Skin epidermis (tissue), 12 donors: ENCODE results near the gene TSPAN15.
"Not testable (repeated sequence)": the region's sequence is repeated elsewhere in the genome, so short reads cannot be mapped to it uniquely, and the experiment has no call there.

Experiments used
- H3K27ac ChIP-seq, 21 experiments: fragments of 200-600 bp; sonication (generic) in 11 of 21; one replicate each; pipeline ENCODE4 v1.5.0; 2020; ENCODE audit warnings: mild to moderate bottlenecking in 3 of 21, inconsistent platforms in 2 of 21, moderate library complexity in 2 of 21
- H3K4me3 ChIP-seq, 7 experiments: fragments of 200-600 bp; sonication (generic) in 2 of 7; one replicate each; pipeline ENCODE4 v1.5.0; 2020; ENCODE audit warnings: inconsistent platforms in 2 of 7, mild to moderate bottlenecking in 2 of 7, moderate library complexity in 1 of 7

TSPAN15 gene

DNA sequence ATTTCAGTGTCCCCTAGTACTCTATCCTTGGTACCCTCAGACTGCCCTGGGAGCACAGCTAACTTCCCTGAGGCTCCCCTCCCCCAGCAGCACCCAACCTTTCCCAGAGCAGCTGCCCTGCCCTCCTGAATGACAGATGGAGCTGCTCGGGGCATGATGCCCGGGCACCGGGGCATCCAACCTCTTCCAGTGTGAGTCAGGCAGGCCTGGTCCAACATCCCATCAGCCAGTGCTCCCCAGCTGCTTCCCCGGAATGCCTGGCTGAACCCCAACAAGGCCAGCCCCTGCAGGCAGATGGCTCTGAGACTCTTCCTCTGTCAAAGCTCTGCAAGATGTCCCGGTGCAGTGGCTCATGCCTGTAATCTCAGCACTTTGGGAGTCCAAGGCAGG lies 11.9 kb upstream of the TSPAN15 start:
- peak overlapping the region in 5 of 21 experiments; percentile 30 to 58 (median 37) for H3K27ac ChIP-seq
- no peak overlapping the region for H3K4me3 ChIP-seq

GRCh38 chr10:69439813-69440506 lies 11.3 kb upstream of the TSPAN15 start:
- no peak overlapping the region for H3K27ac ChIP-seq

GRCh38 chr10:69443354-69443753 lies 7.9 kb upstream of the TSPAN15 start:
- Histone ChIP-seq H3K27ac (no peak overlapping the region), H3K4me3 (no peak overlapping the region)

More at GRCh38 chr10:69439813-69440506, 11.3 kb upstream of the TSPAN15 start:
- H3K4me3 ChIP-seq, result no peak overlapping the region

DNA sequence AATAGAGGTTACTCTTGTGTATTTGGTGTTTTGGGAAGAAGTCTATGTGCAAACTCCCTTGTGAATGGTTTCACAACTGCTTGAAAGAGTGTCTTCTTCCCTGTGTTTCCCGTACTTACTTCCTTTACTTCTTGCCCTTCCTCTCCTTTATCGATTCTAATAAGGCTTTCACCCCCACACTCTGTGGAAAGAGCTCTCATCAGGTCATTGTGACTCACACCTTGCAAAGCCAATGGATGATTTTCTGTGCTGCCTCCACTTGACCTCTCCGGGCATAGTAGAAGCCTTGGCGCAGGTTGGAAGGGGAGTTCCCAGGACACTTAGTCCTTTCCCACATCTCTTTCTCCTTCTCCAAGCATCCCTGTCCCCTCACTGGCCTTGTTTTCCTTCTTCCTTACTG lies 6.2 kb upstream of the TSPAN15 start:
- H3K27ac ChIP-seq, result no peak overlapping the region
- H3K4me3 ChIP-seq, result no peak overlapping the region

- no peak overlapping the region for H3K27ac ChIP-seq
- no peak overlapping the region for H3K4me3 ChIP-seq
Observed at GRCh38 chr10:69446229-69446628, 5.0 kb upstream of the TSPAN15 start.

DNA sequence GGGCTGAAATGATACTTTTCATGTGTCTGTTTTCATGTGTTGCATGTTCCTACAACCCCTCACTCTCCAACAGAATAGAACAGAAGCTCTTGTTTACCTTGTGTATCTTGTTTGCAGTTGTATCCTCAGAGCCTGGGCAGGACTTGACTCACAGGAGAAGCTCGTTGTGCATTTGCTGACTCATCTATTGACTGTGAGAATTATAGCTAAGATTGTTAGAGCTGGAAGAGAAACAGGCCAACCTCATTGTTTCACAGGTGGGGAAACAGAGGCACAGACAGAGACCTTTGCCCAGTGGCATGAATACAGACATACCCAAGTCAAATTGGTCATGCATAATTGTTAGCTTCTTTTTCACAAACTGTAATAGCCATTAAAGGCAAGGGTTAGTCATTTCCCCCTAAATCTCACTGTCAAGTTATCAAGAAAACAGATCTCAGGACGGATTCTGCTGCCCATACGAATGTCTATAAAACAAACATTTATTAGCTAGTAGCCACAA lies 4.6 kb upstream of the TSPAN15 start:
- Histone ChIP-seq H3K27ac (no peak overlapping the region), H3K4me3 (no peak overlapping the region)

GRCh38 chr10:69449841-69450240 lies 1.4 kb upstream of the TSPAN15 start:
- Histone ChIP-seq H3K27ac (peak overlapping the region in 9 of 21 experiments; percentile 2 to 50 (median 23)), H3K4me3 (no peak overlapping the region)

- H3K27ac ChIP-seq, result peak overlapping the region in 7 of 21 experiments; percentile 4 to 48 (median 23)
- H3K4me3 ChIP-seq, result not testable (repeated sequence)
Observed at GRCh38 chr10:69450395-69450794, 870 bp upstream of the TSPAN15 start.

GRCh38 chr10:69451784-69452251 lies 553 bp downstream of the TSPAN15 start:
- Histone ChIP-seq H3K4me3 (peak overlapping the region; percentile 41 to 75 (median 55)), H3K27ac (peak overlapping the region in 15 of 21 experiments; percentile 2 to 78 (median 50))

GRCh38 chr10:69452676-69453415 lies 1.6 kb downstream of the TSPAN15 start:
- Histone ChIP-seq H3K27ac (no peak overlapping the region), H3K4me3 (peak overlapping the region in 1 of 7 experiments; percentile 62)

DNA sequence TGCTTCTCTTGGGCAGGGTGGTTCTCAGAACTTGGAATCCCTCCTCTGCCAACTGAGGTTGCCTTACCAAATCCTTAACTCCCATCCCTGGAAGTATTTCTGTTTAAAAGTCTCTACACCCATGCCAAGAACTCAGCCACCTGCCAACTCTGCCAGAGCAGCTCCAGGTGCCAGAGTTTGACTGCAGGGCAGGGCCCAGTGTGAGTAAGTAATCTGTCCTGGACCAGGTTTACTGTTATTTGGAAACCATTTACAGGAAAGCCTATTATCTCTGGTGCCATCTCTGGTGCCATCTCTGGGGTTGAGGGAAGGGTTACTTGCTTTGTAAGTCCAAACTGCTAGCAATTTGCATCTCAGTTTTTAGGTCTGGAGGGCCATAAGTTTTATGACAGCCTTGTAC lies 2.5 kb downstream of the TSPAN15 start:
- no peak overlapping the region for H3K27ac ChIP-seq
- no peak overlapping the region for H3K4me3 ChIP-seq

DNA sequence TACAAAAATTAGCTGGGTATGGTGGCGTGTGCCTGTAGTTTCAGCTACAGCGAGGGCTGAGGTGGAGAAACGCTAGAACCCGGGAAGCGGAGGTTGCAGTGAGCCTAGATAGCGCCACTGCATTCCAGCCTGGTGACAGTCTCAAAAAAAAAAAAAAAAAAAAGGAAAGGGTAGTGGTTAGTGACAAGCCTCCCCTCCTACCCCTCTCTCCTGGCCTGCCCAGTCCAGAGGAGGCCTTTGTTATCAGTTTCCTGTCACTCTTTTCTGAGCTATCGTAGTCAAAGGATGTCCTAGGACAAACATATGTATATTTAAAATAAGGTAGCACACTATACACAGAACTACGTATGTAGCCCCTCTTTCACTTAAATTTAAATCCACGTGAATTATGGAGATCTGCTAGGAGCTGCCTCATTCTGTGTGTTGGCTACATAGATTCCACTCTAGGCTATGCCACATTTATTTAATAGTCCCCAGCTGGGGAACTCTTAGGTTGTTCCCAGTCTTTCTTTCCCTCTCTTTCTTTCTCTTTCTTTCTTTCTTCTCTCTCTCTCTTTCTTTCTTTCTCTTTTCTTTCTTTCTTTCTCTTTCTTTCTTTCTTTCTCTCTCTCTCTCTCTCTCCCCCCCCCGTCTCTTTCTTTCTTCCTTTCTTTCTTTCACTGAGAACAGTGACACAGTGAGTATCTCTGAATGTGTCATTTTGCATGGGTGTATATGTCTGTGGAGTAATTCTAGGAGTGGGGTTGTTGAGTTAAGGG lies 3.9 kb downstream of the TSPAN15 start:
- no peak overlapping the region for H3K27ac ChIP-seq
- H3K4me3 ChIP-seq, result no peak overlapping the region

- H3K4me3 ChIP-seq, result no peak overlapping the region
- peak overlapping the region in 3 of 21 experiments; percentile 5 to 46 (median 37) for H3K27ac ChIP-seq
Observed at GRCh38 chr10:69456880-69457693, 5.8 kb downstream of the TSPAN15 start.

GRCh38 chr10:69457771-69458237 lies 6.5 kb downstream of the TSPAN15 start:
- peak overlapping the region in 7 of 21 experiments; percentile 5 to 66 (median 37) for H3K27ac ChIP-seq
- no peak overlapping the region for H3K4me3 ChIP-seq

DNA sequence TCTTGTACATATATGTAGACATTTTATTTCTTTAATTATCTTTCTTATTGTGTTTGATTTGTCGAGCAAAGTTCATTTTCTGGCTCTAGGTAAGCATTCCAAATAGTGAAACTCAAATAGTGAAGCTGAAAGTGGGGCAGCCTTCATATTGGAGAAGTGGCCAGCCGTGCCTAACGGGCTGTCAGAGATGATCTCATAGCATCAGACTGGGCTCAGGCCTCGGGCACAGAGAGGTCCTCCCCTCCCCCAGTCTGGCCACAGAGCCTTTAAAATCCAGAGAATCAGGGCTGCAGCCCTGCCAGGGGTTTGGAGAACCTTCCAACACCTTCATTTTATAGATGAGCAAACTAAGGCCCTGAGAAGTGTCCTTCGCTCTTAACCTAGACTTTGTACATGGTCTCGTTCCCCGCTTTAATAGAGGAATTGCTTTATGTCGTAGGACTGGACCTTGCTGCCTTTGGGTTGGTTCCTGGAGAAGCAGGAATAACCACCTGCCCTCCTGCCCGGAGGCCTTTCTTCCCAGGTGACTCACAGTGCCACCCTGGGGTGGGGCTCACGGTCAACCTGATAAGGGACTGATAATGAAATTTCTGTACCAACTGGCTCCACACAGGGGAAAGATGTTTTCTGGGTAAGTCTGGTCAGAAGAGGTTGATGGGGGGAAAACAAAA lies 7.3 kb downstream of the TSPAN15 start:
- H3K27ac ChIP-seq, result peak overlapping the region in 6 of 21 experiments; percentile 28 to 66 (median 42)
- H3K4me3 ChIP-seq, result no peak overlapping the region

DNA sequence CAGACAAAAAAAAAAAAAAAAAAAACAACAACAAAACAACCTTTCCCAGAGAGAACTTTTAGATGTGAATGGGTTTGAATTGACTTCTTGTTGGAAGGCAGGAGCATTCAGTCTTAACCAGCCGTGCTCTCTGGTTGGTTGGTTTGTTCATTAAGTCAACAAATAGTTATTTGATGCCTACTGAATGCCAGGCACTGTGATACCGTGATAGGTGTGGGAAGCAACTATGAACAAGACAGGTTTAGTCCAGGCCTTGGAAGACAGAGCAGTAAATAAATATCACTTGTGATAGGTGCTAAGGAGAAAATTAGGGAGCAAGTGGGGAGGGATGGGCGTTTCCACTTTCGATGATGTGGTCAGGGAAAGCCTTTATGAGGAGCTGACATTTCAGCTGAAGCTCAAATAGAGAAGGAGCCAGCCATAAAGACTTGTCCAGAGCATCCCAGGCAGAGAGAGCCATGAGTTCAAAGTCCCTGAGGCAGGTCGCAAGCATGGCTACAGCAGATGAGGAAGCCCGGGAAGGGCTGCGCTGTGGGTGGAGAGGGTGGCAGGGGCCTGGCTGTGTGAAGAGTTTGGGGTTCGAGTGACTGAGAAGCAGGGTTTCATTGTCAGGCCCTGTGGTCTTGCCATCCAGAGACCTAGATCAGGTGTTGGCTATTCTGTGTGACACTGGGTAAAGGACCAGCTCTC lies 8.0 kb downstream of the TSPAN15 start:
- peak overlapping the region in 5 of 21 experiments; percentile 11 to 73 (median 38) for H3K27ac ChIP-seq
- H3K4me3 ChIP-seq, result no peak overlapping the region

DNA sequence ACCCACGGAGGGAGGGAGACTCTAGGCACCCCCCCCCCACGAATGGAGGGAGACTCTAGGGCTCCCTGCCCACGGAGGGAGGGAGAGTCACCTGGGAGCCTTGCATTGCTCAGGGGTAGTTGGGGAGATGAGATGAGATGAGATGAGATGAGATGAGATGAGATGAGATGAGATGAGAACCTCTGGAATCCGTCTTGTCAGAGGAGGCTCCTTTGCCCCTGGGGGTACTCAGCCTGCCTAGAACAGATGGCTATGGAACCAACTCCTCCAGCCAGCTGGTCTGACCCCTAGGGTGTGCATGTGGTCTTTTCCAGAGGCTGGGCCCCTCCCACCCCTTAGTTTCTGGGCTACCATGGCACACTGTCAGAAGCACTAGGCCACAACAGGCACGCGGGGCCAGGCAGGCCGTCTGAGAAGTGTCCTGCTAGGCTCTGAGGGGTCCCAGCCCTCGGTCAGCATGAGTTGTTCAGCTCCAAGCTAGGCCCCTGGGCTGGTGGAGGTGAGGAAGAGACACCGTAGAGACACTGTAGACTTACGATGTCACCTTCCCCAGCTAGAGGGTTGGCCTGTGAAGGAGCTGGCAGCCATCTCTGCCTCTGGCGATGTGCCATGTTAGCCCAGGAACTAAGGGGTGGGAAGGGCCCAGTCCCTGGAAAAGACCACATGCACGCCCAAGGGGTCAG lies 8.8 kb downstream of the TSPAN15 start:
- H3K27ac ChIP-seq, result peak overlapping the region in 11 of 21 experiments; percentile 3 to 76 (median 38)
- no peak overlapping the region for H3K4me3 ChIP-seq
